Gastrocnemius medialis (tissue), 4 donors: Measurements from ENCODE around the gene PNMA8C.

Source experiments
- POLR2A ChIP-seq, 2 donors: fragments of 450-650 bp; IDR thresholded peaks; one replicate each; pipeline ENCODE4 v1.6.1; 2017; ENCODE audit warnings: antibody characterized with exemption in 2 of 2, mild to moderate bottlenecking in 2 of 2, moderate library complexity in 2 of 2
- TF ChIP-seq, protein P1 (sequence below), 5 experiments: fragments of 450-650 bp in 3 of 5; fragments of 200-600 bp in 2 of 5; sonication (generic) in 2 of 5; IDR thresholded peaks in 4 of 5; conservative IDR thresholded peaks in 1 of 5; 1 replicate in 4 of 5; 2 replicates in 1 of 5; pipeline ENCODE4 v1.5.1; 2016 to 2019; ENCODE audit warnings: antibody characterized with exemption in 5 of 5, mild to moderate bottlenecking in 3 of 5, moderate library complexity in 3 of 5

GRCh38 chr19:46426506-46427162 lies 2.1 kb downstream of the PNMA8C start:
- TF ChIP-seq, protein P1, sequence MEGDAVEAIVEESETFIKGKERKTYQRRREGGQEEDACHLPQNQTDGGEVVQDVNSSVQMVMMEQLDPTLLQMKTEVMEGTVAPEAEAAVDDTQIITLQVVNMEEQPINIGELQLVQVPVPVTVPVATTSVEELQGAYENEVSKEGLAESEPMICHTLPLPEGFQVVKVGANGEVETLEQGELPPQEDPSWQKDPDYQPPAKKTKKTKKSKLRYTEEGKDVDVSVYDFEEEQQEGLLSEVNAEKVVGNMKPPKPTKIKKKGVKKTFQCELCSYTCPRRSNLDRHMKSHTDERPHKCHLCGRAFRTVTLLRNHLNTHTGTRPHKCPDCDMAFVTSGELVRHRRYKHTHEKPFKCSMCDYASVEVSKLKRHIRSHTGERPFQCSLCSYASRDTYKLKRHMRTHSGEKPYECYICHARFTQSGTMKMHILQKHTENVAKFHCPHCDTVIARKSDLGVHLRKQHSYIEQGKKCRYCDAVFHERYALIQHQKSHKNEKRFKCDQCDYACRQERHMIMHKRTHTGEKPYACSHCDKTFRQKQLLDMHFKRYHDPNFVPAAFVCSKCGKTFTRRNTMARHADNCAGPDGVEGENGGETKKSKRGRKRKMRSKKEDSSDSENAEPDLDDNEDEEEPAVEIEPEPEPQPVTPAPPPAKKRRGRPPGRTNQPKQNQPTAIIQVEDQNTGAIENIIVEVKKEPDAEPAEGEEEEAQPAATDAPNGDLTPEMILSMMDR (IDR thresholded peaks at IDR 0.05 in 4 of 5, conservative IDR thresholded peaks at IDR 0.05 in 1 of 5): no peak
- no peak for TF ChIP-seq POLR2A (IDR thresholded peaks at IDR 0.05)
